ENCODE measurements around the gene TRMT61B. TPM values are rescaled to one million over a fixed set of nuclear protein-coding genes. Genes with fewer than 3 reads are reported as not detected.

The TRMT61B gene
- total and polyA plus RNA-seq, 2 donors from 2014 or later: 14.4 to 18.4 TPM

DNA sequence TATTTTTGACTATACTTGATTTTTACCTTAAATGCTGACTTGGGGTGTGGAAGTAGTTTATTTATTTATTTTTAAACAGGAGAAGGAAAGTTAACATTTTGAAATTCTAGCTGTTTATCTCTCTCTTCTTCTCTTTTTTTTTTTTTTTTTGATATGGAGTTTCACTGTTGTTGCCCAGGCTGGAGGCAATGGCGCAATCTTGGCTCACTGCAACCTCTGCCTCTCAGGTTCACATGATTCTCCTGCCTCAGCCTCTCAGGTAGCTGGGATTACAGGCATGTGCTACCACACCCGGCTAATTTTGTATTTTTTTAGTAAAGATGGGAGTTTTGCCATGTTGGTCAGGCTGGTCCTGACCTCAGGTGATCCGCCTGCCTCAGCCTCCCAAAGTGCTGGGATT, 35.4 kb upstream of the TRMT61B start:
- Histone ChIP-seq H3K4me1 (ENCODE audit: control insufficient read depth in 2 of 3, insufficient read depth in 2 of 3, low read depth in 1 of 3, low read length in 3 of 3) (peaks cover 0 to 3% (median 0%) of the 10 kb centered on the region in 3 donors), H3K9ac (ENCODE audit: low read length in 3 of 3) (no peak overlapping the region), H3K36me3 (ENCODE audit: control insufficient read depth in 2 of 3, insufficient read depth in 3 of 3, low read length in 3 of 3) (peaks cover 5 to 37% (median 13%) of the 10 kb centered on the region in 3 donors), H3K9me3 (ENCODE audit: control insufficient read depth in 2 of 3, insufficient read depth in 1 of 3, low read length in 3 of 3) (no peaks in the 10 kb centered on the region), H3K27ac (ENCODE audit: low read depth in 2 of 2, low read length in 2 of 2) (no peak overlapping the region), H3K4me3 (ENCODE audit: low read length in 3 of 3) (no peak overlapping the region), H3K27me3 (ENCODE audit: control insufficient read depth, insufficient read depth, low read length) (no peaks in the 10 kb centered on the region)
- no peak for DNase-seq
- intact Hi-C loops (cut with DNase I): no loop called here
- TF ChIP-seq, protein P1, sequence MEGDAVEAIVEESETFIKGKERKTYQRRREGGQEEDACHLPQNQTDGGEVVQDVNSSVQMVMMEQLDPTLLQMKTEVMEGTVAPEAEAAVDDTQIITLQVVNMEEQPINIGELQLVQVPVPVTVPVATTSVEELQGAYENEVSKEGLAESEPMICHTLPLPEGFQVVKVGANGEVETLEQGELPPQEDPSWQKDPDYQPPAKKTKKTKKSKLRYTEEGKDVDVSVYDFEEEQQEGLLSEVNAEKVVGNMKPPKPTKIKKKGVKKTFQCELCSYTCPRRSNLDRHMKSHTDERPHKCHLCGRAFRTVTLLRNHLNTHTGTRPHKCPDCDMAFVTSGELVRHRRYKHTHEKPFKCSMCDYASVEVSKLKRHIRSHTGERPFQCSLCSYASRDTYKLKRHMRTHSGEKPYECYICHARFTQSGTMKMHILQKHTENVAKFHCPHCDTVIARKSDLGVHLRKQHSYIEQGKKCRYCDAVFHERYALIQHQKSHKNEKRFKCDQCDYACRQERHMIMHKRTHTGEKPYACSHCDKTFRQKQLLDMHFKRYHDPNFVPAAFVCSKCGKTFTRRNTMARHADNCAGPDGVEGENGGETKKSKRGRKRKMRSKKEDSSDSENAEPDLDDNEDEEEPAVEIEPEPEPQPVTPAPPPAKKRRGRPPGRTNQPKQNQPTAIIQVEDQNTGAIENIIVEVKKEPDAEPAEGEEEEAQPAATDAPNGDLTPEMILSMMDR (IDR thresholded peaks at IDR 0.05; ENCODE audit: borderline replicate concordance, extremely low read depth, insufficient read depth): no peak
- FAIRE-seq: no peak

DNA sequence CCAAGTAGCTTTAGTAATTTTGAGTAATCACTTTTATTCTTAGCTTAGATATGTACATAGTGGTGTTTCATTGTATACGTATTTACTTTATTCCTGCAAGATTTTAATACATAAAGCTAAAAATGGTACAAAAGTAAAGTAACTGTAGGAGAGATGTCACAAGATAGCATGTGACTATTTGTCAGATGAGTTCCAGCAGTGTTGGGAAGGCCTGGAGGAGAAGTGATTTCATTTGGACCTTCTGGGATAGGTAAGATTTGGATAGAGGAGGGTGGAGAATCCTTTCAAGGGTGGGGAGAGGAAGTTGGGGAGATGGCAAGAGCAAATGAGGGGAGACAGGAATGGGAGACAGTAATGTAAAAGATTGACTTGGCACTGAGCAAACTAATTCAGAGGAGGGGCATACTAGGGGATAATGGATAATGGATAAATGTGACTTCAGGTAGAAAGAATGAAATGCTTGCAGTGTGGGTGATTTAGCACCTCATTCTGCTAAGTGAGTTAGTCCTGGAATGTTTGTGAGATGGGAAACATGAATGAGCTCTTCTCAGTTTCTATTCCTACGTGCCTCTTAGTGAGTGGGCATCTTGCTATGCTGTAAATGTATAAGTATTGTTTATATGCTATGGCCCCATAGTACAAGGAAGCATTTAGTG, 34.8 kb upstream of the TRMT61B start:
- Histone ChIP-seq H3K9ac (ENCODE audit: low read length in 3 of 3) (no peak overlapping the region), H3K36me3 (ENCODE audit: control insufficient read depth in 2 of 3, insufficient read depth in 3 of 3, low read length in 3 of 3) (peaks cover 5 to 37% (median 11%) of the 10 kb centered on the region in 3 donors), H3K4me1 (ENCODE audit: control insufficient read depth in 2 of 3, insufficient read depth in 2 of 3, low read depth in 1 of 3, low read length in 3 of 3) (peaks cover 0 to 3% (median 0%) of the 10 kb centered on the region in 3 donors), H3K4me3 (ENCODE audit: low read length in 3 of 3) (no peak overlapping the region), H3K9me3 (ENCODE audit: control insufficient read depth in 2 of 3, insufficient read depth in 1 of 3, low read length in 3 of 3) (no peaks in the 10 kb centered on the region), H3K27me3 (ENCODE audit: control insufficient read depth, insufficient read depth, low read length) (no peaks in the 10 kb centered on the region), H3K27ac (ENCODE audit: low read depth in 2 of 2, low read length in 2 of 2) (no peak overlapping the region)
- DNase-seq (no peak), FAIRE-seq (no peak)
- TF ChIP-seq, protein P1 (IDR thresholded peaks at IDR 0.05; ENCODE audit: borderline replicate concordance, extremely low read depth, insufficient read depth): no peak
- intact Hi-C loops (cut with DNase I): no loop called here

DNA sequence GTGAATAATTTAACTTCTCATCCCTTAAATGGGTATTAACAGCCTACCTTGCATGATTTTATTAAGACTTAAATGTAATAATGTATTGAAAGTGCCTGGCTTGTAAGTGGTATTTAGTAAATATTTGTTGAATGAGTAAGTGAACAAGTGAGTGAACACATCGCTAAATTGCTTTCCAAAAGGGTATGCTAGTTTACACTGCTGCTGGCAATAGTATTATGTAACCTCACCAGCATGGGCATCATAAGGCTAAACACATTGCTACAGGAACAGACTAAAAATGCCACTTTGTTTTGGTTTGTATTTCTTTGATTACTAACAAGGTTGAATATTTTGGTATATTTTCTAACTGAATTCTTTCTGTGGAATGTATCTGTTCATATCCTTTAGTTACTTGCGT, 34.2 kb upstream of the TRMT61B start:
- Histone ChIP-seq H3K4me1 (ENCODE audit: control insufficient read depth in 2 of 3, insufficient read depth in 2 of 3, low read depth in 1 of 3, low read length in 3 of 3) (peaks cover 0 to 3% (median 0%) of the 10 kb centered on the region in 3 donors), H3K4me3 (ENCODE audit: low read length in 3 of 3) (no peak overlapping the region), H3K9me3 (ENCODE audit: control insufficient read depth in 2 of 3, insufficient read depth in 1 of 3, low read length in 3 of 3) (no peaks in the 10 kb centered on the region), H3K27me3 (ENCODE audit: control insufficient read depth, insufficient read depth, low read length) (no peaks in the 10 kb centered on the region), H3K36me3 (ENCODE audit: control insufficient read depth in 2 of 3, insufficient read depth in 3 of 3, low read length in 3 of 3) (peaks cover 5 to 37% (median 9%) of the 10 kb centered on the region in 3 donors), H3K9ac (ENCODE audit: low read length in 3 of 3) (no peak overlapping the region), H3K27ac (ENCODE audit: low read depth in 2 of 2, low read length in 2 of 2) (no peak overlapping the region)
- intact Hi-C loops (cut with DNase I): no loop called here
- DNase-seq: no peak
- TF ChIP-seq, protein P1 (IDR thresholded peaks at IDR 0.05; ENCODE audit: borderline replicate concordance, extremely low read depth, insufficient read depth): no peak
- FAIRE-seq: no peak

Data from kidney (tissue), 14 donors.